SW 1271 (cell line): ENCODE results near the gene SPINK9.
A peak's percentile ranks its signal among the peaks of the same experiment; 100 is the strongest.
"Not testable (repeated sequence)": the region's sequence is repeated elsewhere in the genome, so short reads cannot be mapped to it uniquely, and the experiment has no call there.

Source experiments
- DNase-seq, 2 experiments: peaks; one replicate each; lab custom pipeline; 2025; lab: John Stamatoyannopoulos, UW

SPINK9 gene

GRCh38 chr5:148335259-148335658 lies at the start of gene SPINK9:
Gene SPINK9 (plus strand): TSS chr5:148335559. CDS start chr5:148335614, 55 bp downstream.
- no peak for DNase-seq

GRCh38 chr5:148290271-148291195 lies 44.8 kb upstream of the SPINK9 start:
- DNase-seq: peak in 1 of 2 experiments; percentile 29

- DNase-seq: no peak
Measured at GRCh38 chr5:148297731-148298130, 37.6 kb upstream of the SPINK9 start.

- DNase-seq: no peak
Measured at GRCh38 chr5:148306446-148306845, 28.9 kb upstream of the SPINK9 start.

- no peak for DNase-seq
Measured at GRCh38 chr5:148309019-148309418, 26.3 kb upstream of the SPINK9 start.

- no peak for DNase-seq
Measured at GRCh38 chr5:148309746-148310145, 25.6 kb upstream of the SPINK9 start.

- no peak for DNase-seq
Measured at GRCh38 chr5:148311484-148311883, 23.9 kb upstream of the SPINK9 start.

GRCh38 chr5:148312153-148312552 lies 23.2 kb upstream of the SPINK9 start, which contains the start of gene SPINK7:
Gene SPINK7 (plus strand): TSS chr5:148312423. CDS start chr5:148312484, 61 bp downstream.
- DNase-seq: no peak

- DNase-seq: no peak
Measured at GRCh38 chr5:148314187-148314586, 21.2 kb upstream of the SPINK9 start.

GRCh38 chr5:148314731-148315130 lies 20.6 kb upstream of the SPINK9 start:
- no peak for DNase-seq

GRCh38 chr5:148320011-148320963 lies 15.1 kb upstream of the SPINK9 start:
- DNase-seq: not testable (repeated sequence)

GRCh38 chr5:148333262-148333849 lies 2.0 kb upstream of the SPINK9 start:
- DNase-seq: no peak

GRCh38 chr5:148336704-148337435 lies 1.5 kb downstream of the SPINK9 start:
- DNase-seq: no peak

GRCh38 chr5:148342371-148343045 lies 7.1 kb downstream of the SPINK9 start:
- DNase-seq: no peak

GRCh38 chr5:148343046-148343407 lies 7.7 kb downstream of the SPINK9 start:
- DNase-seq: peak in 1 of 2 experiments; percentile 4

- DNase-seq: no peak
Measured at GRCh38 chr5:148343603-148344487, 8.5 kb downstream of the SPINK9 start.

GRCh38 chr5:148347706-148348105 lies 12.3 kb downstream of the SPINK9 start:
- DNase-seq: no peak

- DNase-seq: no peak
Measured at GRCh38 chr5:148352696-148353095, 17.3 kb downstream of the SPINK9 start.

- no peak for DNase-seq
Measured at GRCh38 chr5:148353634-148354033, 18.3 kb downstream of the SPINK9 start.

GRCh38 chr5:148364343-148364742 lies 29.0 kb downstream of the SPINK9 start:
- DNase-seq: no peak
